ENCODE results near the gene NAV2.

The NAV2 gene

DNA sequence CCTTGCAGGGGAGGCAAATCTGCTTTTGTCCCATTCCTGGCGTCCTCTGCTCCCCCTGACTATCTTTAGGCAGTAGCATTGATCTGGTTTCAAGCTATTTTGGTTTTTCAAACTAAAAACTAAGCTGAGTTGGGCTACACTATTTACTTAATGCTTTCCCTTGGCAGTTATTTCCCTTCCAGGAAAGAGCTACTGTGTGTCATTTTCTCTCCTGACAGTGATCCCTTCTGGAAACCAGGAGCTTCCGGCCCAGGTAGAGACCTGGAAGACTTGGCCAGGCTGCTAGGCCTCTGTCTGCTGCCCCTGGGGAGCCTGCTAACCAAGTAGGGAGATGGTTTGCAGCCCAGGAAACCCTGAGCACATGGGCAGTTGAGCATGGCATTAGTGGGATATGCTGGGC lies 35.0 kb downstream of the NAV2 start:
- DNase-seq = no peak

DNA sequence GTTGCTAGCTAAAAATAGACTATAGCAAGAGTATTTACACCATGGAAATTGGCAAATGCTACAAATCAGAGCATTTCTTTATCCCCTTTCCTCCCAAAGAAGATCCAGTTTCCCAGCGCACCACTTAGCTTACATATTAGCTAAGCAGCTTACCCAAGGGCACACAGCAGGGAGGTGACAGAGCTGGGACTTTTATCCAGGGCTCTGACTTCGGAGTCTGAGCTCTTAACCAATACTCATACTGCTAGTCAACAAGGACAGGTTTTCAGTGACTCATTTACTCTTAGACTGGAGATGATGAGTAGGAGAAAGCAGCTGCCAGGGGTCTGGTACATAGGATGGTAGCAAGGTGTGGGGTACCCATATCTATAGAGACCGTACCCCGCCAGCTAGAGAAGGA lies 38.4 kb downstream of the NAV2 start:
- DNase-seq = no peak

DNA sequence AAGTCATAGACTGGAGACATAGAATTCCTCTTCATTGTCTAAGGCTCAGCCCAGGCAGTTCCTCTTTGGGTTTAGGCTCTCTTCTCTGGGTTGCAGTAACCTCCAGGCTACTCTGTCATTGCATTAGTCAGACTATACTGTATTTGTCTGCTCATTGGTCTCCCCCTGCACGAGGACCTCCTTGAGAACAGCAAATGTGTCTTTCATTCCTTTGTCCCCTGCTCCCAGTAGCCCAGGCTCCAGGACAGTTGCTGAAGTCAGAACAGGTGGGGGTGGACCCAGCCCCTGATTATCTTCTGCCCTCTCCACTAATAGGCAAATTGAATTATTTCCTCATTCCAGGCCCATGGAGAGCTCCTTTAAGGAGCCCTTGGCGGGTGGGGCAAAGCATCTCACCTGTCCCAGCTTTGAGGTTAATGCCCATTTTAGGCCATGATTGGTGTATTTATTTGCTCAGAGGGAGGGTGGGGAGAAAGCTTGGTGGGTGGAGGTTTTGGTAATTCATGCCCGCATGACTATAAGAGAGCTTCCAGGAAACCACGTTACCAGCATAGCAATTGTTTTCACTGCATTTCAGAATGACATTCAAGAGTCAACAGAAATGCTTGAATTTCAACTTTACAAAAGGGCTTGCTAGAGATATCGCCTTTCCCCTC lies 40.9 kb downstream of the NAV2 start:
- no peak for DNase-seq

DNA sequence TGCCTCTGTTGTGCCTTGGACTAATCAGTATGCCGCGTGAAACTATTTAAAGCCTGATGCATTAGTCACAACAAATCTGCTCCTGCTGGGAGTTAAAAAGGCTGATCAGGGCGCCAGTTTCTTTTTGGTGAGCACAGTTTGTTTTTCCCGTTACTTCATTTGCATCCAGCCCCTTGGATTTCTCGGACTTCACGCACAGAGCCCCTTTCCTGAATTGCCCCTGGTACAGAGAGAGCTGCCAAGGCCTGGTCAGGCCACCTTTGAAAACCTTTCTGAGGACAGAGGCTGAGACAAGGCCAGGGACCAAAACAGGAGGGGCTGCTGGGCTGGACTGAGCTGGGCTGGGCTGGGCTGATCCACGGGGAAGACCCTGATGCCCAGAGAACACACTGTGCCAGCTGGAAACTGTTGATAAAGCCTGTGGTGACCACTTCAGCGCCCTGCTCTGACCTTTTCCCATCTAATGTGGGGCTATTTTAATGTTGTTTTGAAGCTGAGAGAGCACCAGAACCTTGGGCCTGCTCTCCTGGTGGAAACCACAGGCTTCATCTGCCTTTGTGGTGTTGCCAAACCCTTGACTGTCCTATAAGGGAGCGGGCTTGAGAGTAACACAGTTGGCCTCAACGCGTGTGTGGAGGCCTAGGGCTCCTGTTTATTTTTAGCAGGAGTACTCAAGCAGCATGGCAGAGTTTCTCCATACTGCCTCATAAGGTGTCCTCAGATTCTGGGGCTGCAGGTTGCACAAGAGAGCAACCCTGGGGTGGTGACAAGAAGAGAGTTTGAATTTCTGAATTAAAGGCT lies 44.2 kb downstream of the NAV2 start:
- DNase-seq = no peak

DNA sequence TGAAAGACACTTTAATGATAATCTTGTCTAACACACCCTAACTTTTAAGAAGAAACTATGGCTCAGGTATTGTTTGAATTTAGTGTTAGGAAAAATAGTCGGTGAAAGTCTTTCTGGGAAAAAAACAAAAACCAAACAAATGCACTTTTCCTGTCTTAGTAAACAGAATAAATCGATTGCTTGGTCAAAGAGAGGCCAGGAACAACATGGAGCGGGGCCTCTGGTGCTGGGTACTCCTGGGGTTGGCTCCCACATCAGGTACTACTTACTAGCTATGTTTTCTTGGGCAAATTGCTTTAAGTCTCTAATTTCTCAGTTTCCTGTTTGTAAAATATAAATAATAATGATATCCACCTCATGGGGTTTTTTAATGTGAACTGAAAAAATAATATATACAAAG lies 46.8 kb downstream of the NAV2 start:
- DNase-seq = no peak

DNA sequence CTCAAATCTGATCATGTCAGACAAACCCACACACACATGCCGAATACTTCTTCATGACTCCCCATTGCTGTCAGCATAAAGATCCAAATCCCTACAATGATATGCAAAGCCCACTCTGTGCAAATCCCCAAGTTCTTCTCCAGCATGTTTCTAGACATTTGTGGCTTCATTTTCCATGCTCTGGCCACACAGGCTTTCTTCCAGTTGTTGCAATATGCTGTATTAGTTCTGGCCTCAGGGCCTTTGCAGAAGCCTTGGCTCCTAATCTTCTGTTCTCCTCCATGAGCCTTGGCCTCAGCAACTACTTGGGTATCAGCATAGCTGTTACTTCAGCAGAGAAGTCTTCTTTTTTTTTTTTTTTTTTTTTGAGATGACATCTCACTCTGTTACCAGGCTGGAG lies 49.6 kb downstream of the NAV2 start:
- DNase-seq = no peak

DNA sequence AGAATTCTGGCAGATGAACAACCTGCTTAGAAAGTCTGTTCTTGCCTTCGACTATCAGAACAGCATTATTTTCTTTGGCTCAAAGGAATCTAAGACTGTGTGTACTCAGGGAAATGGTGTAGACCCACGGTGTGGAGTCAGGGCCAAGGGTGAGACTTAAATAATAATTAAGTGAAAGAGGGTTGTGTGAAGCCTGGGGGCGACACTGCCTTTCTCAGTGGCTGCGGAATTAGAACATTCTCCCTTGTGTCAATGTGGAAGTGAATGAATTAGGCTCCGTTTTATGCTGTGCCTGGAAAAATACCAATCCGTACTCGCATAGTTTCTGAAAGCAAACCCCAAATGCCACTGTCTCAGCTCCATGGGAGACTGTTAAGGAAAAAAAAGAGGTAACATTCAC lies 50.7 kb downstream of the NAV2 start:
- DNase-seq = no peak

DNA sequence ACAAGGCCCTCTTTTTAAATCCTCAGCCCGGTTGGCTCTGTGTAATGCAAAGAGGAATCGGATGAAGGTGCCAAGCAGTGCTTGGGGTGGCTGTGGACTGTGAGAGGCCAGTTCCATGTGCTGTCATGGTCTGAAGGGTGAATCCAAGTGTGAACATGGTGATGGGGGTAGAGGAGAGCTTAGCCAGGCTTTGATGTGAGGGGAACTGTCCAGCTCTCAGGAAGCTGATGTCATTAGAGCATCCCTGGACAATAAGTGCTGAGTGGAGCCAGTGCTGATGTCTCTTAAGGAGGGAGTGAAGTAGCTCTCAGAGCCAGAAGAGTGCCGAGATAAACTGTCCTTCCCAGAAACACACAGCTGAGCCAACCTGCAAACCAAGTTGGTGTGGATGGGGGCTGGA lies 53.6 kb downstream of the NAV2 start:
- no peak for DNase-seq

DNA sequence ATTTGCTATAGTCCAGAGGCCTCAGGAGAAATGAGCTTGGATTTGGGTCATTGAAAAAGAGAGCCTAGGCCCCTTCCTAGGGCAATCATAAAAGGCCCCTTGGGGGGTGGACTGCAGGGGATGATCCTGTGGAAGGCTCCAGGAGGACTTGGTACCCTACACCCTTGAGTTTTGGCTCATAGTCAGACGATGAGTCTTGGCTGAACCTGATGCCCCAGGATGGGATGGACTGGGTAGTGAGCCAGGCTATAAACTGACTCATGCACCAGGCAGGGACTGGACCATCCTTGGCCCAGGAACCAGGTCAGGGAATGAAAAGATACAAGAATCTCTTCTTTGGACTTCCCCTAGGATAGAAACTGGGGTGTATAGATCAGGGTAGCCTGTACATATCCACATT lies 54.2 kb downstream of the NAV2 start:
- no peak for DNase-seq

DNA sequence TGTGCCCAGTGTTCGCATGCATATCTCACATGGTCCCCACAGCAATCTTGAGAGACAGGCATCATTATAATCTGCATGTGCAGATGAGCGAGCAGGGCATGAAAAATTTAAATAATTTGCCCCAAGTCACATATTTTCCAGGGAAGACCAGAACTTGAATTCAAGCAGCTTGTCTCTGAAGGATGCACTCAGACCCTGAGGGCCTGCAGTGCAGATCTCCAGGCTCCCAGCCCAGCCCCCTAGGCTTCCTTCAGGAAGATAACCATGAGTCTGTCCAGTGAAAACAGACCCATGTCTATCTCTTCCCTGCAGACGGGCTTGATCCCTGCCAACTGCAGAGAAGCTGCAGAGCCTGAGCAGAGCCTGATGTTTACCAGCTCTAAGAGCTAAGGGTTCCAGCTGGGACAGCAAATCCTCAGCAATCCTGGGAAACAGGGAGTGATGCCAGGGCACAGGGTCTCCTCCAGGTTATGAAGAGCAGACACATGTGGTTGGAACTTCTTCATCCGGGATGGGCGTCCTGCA lies 55.1 kb downstream of the NAV2 start:
- DNase-seq = no peak

DNA sequence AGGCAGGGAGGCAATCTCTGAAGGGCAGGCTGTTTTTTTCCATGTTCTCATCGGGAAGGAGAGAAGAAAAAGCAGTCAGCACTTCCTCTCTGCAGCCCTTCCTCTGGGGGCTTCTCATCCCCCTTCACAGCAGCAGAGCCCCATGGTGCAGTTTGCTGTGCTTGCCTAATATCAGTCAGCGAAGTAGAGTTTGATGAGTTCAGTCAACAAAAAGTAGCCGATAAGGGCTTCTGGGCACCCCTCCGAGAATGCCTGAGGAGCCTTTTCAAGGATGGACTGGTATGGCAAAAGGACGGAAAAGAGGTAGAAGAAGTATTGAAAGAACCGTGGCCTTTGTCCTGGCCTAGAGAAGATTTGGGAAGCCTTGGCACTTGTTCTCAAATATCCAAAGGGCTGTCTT lies 55.6 kb downstream of the NAV2 start:
- DNase-seq = no peak

DNA sequence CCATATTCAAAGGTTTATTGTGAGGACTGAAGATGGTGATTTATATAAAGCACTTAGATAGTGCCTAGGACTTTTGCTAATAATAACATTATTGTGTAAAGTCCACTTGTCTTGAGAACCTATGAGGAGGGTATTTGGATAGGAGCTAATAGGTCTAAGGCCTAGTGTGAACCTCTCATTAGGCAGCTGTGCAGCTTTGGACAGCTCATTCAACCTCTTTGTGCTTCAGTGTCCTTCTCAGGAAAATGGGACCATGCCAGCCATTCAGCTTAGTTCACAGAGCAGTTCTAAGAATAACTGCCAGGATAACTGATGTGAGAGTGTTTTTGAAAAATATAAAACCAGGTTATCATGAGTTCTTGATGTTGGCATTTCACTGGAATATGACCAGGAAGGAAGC lies 56.2 kb downstream of the NAV2 start:
- no peak for DNase-seq

DNA sequence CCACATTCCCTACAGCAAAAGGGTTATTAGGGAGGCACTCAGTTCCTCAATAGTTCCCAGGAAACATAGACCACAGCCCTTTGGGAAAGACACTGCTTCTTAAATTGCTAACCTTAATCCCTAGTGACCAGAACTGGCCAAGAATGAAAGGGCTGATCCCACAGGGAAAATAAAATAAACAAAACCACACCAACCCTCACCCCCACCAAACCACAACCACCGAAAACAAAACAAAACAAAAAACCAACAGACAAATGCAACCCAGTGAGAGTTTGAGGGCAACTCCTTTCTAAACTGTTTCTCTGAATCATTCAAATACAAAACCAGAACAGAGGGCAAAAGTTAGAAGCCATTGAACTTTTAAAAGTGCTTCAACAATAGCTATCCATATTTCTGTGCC lies 57.2 kb downstream of the NAV2 start:
- no peak for DNase-seq

DNA sequence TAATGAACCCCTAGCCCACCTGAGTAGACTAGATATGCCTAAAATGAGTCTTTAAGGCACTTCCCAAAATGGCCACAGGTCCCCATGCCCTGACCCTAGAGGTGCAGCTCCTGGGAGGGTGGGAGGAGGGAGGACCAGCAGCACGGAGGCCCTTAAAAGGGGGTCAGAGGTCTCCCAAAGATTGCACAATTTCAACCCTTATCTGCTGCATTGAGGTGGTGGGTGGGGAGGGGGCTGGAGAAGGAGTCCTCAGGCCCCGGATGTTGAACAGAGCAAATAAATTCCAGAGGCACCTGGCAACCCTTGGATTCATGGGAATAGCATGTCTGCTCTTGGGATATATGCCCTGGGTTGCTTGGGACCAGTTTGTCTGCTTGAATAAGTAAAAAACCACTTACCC lies 57.6 kb downstream of the NAV2 start:
- DNase-seq = no peak

DNA sequence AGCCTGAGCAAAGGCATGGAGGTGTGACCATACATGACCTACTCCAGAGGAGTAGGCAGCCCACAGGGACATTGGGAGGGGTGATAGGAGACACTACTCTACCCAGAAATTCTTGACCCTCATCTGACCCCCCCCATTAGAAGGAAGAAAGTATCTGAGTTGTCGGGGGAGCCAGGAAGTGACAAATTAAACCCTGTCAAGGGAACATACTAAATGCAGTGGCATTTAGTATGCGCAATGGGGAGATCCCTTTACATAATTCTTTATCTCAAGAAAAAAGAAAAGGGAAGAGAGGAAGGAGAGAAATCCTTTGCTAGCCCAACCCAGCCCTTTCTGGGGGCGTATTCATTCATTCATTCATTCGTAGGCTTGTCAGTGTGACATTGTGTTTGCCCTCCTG lies 58.8 kb downstream of the NAV2 start:
- DNase-seq = no peak

DNA sequence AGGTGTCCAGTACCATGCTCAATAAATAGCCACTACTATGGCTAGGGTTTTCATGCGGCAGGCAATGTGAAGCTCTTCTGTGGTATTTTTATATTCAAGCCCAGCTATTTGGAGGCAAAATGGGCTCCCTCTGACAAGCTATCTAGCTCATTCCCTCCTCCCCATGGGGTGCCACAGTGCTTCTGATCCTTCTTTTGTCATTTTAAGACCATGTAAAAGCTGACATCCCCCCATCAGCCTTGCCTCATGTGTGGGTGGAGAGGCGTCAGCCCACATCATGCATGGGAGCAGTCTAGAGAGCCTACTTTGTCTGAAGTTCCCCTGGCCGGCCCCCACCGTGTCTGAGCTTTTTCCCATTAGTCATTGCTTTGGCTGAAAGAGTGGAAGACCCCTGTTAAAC lies 59.8 kb downstream of the NAV2 start:
- DNase-seq = no peak

DNA sequence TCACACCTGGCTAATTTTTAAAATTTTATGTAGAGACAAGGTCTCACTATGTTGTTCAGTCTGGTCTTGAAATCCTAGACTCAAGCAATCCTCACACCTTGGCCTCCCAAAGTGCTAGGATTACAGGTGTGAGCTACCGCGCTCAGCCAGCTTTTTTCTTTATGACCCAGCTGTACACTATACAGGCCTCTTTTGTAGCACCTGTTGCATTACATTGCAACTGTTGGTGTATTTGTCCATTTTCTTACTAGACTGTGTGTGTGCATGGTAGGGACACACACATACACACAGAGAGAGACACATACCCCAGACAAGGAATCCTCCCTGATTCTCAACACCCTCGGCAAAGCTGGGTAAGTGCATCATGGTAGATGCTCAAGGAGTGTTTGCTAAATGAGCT lies 61.7 kb downstream of the NAV2 start:
- DNase-seq = no peak

DNA sequence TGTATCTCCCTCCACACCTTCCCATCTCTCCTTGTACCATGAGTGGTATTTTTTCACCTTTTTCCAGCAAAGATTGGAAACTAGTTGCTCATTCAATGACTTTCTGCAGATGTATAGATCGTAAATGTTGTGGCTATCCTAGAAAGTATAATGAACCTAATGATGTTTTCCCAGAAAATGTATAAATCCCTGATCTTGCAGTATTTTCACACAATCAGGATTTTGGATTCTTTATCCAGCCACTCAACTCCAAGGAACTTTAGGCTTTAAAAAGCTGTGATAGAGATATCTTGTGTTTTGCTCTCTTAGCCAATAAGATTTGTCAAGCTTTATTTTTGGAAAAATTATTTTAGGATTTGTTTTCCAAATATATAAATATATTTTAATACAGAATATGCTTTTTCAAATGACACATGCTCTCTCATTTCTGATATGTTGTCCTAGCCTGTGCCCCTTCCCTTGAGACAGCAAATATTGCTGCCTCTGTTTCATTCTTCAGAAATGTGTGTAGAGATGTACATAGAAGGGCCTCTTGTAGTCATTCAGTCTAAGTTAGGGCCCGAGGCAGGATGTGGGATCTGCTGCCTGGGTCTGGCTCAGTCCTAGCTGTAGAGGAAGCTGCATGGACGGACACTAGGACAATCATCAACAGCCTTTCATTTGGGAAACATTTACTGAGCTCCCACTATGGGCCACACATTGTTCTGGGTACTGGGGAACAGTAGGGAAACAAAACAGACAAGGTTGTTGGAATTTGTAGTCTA lies 62.4 kb downstream of the NAV2 start:
- no peak for DNase-seq

DNA sequence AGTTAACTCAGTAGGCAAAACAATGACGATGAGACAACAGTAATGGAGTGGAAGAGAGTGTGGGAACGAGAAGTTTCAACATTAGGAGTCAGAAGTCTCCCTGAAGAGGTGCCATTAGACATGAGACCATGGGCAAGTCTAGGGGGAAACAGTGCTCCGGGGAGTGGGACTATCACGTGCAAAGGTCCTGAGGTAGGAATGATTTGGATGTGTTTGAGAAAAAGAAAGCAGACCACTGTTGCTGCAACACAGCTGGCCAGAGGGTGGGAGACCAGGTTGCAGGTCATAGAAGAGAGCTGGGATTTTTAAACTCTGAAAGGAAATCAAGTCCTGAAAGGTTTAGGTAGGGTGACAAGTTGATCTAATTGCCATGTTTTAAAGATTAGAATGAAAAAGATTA lies 63.0 kb downstream of the NAV2 start:
- no peak for DNase-seq

DNA sequence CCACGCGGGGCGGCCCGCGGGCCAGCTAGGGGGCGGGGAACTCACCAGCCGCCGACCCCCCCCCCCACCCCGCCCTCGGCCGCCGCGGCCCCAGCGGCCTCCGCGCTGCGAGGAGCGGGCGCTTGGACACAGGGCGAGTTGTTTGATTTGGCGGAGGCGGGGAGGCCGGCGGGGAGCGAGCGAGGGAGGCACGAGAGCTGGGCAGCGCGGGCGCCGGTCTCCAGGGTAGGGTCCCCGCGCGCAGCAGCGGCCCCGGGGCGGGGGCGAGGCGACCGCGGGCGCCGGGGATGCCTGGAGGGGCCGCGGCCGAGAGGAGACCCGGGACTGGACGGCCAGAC lies 64.4 kb downstream of the NAV2 start:
- peak; percentile 36 for DNase-seq

DNA sequence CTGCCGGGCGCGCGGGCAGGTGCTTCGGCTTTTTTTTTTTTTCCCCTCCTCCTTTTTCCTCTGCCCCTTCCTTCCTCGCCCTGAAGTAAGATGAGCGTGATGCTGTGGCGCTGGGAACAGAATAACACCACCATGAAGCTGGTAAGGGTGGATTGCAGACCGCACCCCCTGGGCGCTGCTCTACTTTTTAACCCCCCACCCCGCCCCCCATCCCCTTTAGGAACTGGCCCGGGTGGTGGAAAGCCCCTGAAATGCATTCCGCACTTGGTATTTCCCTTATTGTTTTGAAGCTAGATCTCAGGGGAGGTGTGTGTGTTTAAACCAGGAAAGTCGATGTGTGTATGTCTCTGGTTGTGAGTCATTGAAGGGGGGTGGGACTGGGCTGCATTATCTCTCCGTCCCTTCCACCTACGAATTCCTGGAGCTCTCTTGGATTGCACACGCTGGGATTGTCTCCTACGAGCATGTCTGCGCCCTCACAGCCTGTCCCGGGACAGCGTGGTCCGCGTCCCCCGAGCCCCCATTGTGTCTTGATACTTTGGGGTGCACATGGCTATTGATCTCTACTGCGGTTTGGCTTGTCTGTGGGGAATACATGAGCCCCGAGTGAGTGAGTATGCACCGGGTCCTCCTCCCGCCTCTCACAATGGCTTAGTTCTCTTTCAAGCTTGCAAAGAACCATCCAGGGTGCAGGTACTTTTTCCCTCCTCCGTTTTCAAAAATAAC lies 64.9 kb downstream of the NAV2 start:
- no peak for DNase-seq

DNA sequence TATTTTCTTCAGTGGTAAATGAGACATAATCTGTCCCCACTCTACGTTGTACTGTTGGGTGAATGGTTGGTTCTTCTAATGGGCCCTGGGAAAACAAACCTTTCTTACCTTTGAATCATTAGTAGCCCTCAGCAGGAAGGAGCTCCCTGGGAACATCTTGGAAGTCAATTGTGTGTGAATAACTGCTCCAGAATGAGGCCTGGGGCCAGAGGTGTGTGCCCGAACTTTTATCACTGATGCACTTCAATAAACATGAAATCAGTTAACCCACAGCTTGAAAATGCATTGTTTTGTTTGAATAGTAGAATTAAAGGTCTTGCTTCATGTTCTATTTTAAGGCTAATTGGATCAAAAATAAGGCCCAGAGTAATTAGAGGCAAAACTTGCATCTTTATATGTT lies 67.1 kb downstream of the NAV2 start:
- no peak for DNase-seq

DNA sequence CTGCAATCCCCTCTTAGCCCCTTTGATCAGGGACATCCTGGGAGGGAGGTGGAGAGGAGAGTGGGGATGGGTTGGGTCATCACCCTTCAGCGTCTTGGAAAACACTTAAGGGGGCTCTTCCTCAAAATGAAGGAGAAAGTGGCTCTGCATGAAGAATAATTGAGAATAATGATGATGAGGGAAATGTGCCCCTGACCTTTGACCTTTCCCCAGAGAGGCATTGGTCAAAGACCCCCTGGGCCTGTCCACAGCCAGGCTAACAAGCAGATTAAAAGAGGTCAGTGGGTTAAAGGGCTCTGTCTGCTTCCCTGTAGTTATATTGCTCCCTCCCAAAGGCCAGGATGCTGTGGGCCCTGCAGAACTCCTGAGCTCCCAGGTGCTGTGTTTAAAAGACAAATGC lies 68.7 kb downstream of the NAV2 start:
- no peak for DNase-seq
